HCT116 (cell line): ENCODE results near the gene SDK1.

ENCODE experiments used
- CEBPB ChIP-seq: IDR thresholded peaks from 2 replicates; pipeline ENCODE4 v1.6.1; 2012; ENCODE audit warnings: low read depth
- CTCF ChIP-seq, 3 experiments: fragments of 200-600 bp in 1 of 3; sonication (generic) in 1 of 3; IDR thresholded peaks in 2 of 3; conservative IDR thresholded peaks in 1 of 3; 2 replicates each; pipeline ENCODE4 v1.5.1; 2012 to 2017; ENCODE audit warnings: low read depth in 2 of 3, low read length in 2 of 3, antibody characterized with exemption in 1 of 3, borderline replicate concordance in 1 of 3, control low read depth in 1 of 3, mild to moderate bottlenecking in 1 of 3, mixed read lengths in 1 of 3, mixed run types in 1 of 3, moderate library complexity in 1 of 3; ENCODE audit not compliant: insufficient read depth in 1 of 3
- EZH2 ChIP-seq: fragments of 200-600 bp; sonication (generic); IDR thresholded peaks from 2 replicates; pipeline ENCODE4 v1.6.1; 2017; ENCODE audit warnings: antibody characterized with exemption, mixed run types
- EZH2phosphoT487 ChIP-seq: fragments of 200-600 bp; IDR thresholded peaks from 2 replicates; pipeline ENCODE4 v1.6.1; 2018; ENCODE audit warnings: antibody characterized with exemption, borderline replicate concordance
- MAX ChIP-seq: IDR thresholded peaks from 2 replicates; pipeline ENCODE4 v1.6.1; 2012
- POLR2A ChIP-seq: IDR thresholded peaks from 2 replicates; pipeline ENCODE4 v1.7.0; 2011; ENCODE audit warnings: borderline replicate concordance; ENCODE audit not compliant: insufficient read depth, insufficient read length; ENCODE audit errors: extremely low read depth
- POLR2AphosphoS5 ChIP-seq: IDR thresholded peaks from 2 replicates; pipeline ENCODE4 v1.6.1; 2011; ENCODE audit warnings: mild to moderate bottlenecking, low read depth, low read length, moderate library complexity
- REST ChIP-seq: IDR thresholded peaks from 2 replicates; pipeline ENCODE4 v1.6.1; 2012; ENCODE audit warnings: low read depth
- ZBTB33 ChIP-seq: IDR thresholded peaks from 2 replicates; pipeline ENCODE4 v1.6.1; 2011; ENCODE audit warnings: mild to moderate bottlenecking, low read length, moderate library complexity; ENCODE audit not compliant: insufficient replicate concordance; ENCODE audit errors: extremely low read depth
- ZFX ChIP-seq: fragments of 450-650 bp; IDR thresholded peaks from 2 replicates; pipeline ENCODE4 v1.6.1; 2017
- ZNF274 ChIP-seq: fragments of 200-500 bp; sonication (Bioruptor generic); IDR thresholded peaks from 2 replicates; pipeline ENCODE4 v1.6.1; 2014; ENCODE audit warnings: mild to moderate bottlenecking, low read depth, low read length, inconsistent platforms

- TF ChIP-seq POLR2A (no peak), MAX (no peak), CTCF (IDR thresholded peaks at IDR 0.05 in 2 of 3, conservative IDR thresholded peaks at IDR 0.05 in 1 of 3; ENCODE audit: borderline replicate concordance in 1 of 3, insufficient read depth in 1 of 3, low read depth in 2 of 3, low read length in 2 of 3) (no peak), CEBPB (no peak), POLR2AphosphoS5 (no peak), EZH2 (no peak), ZBTB33 (no peak), ZNF274 (no peak), EZH2phosphoT487 (no peak), ZFX (no peak), REST (no peak)
Observed at GRCh38 chr7:3862774-3863173, 561.7 kb downstream of the SDK1 start.
